ENCODE data around the gene ZDHHC5. TPM values are rescaled to one million over a fixed set of nuclear protein-coding genes. Genes with fewer than 3 reads are reported as not detected.
"Not testable (repeated sequence)": the region's sequence is repeated elsewhere in the genome, so short reads cannot be mapped to it uniquely, and the experiment has no call there.

The ZDHHC5 gene
- total RNA-seq, 4 donors from 2014 or later: 44.1 to 61.5 (median 50.7) TPM

- ATAC-seq (ENCODE audit: low FRiP score) (peak; percentile 67), DNase-seq (ENCODE audit: low spot score) (peak; percentile 30)
- no peak for TF ChIP-seq CTCF (IDR thresholded peaks at IDR 0.05)
Observed at GRCh38 chr11:57711414-57712255, 43.7 kb downstream of the ZDHHC5 start, which contains the start of gene MED19. Gene MED19, minus strand, starts transcription at chr11:57712215. Its CDS starts 36 bp downstream, at chr11:57712179.

- peak; percentile 98 for ATAC-seq (ENCODE audit: low FRiP score)
- TF ChIP-seq CTCF (IDR thresholded peaks at IDR 0.05): no peak
- peak; percentile 56 for DNase-seq (ENCODE audit: low spot score)
Observed at GRCh38 chr11:57712256-57713150, 44.6 kb downstream of the ZDHHC5 start, which contains the start of gene TMX2. Gene TMX2, plus strand, starts transcription at chr11:57712593. Its CDS starts 26 bp downstream, at chr11:57712619.

- DNase-seq (ENCODE audit: low spot score) (no peak), ATAC-seq (ENCODE audit: low FRiP score) (no peak)
- TF ChIP-seq CTCF (IDR thresholded peaks at IDR 0.05): no peak
Observed at GRCh38 chr11:57713835-57714234, 45.9 kb downstream of the ZDHHC5 start.

- ATAC-seq (ENCODE audit: low FRiP score); DNase-seq (ENCODE audit: low spot score): not testable (repeated sequence)
Observed at GRCh38 chr11:57716726-57717125, 48.8 kb downstream of the ZDHHC5 start.

GRCh38 chr11:57727185-57727584 is 59.3 kb downstream of the ZDHHC5 start:
- DNase-seq (ENCODE audit: low spot score): no peak
- no peak for TF ChIP-seq CTCF (IDR thresholded peaks at IDR 0.05)
- no peak for ATAC-seq (ENCODE audit: low FRiP score)

GRCh38 chr11:57728829-57729228 is 60.9 kb downstream of the ZDHHC5 start:
- ATAC-seq (ENCODE audit: low FRiP score) (no peak), DNase-seq (ENCODE audit: low spot score) (no peak)
- TF ChIP-seq CTCF (IDR thresholded peaks at IDR 0.05): no peak

- DNase-seq (ENCODE audit: low spot score) (no peak), ATAC-seq (ENCODE audit: low FRiP score) (no peak)
- TF ChIP-seq CTCF (IDR thresholded peaks at IDR 0.05): no peak
Observed at GRCh38 chr11:57729479-57729878, 61.6 kb downstream of the ZDHHC5 start.
